ENCODE data around the gene APLNR.

Gene APLNR

GRCh38 chr11:57263351-57263750 lies 26.3 kb upstream of the APLNR start:
- H3K27ac ChIP-seq, result no peak overlapping the region
- no peak overlapping the region for H3K9ac ChIP-seq

GRCh38 chr11:57262157-57262556 lies 25.1 kb upstream of the APLNR start:
- H3K27me3 ChIP-seq (ENCODE audit: insufficient read depth, low read depth), result no peaks in the 10 kb centered on the region
- no peaks in the 10 kb centered on the region for H3K79me2 ChIP-seq (ENCODE audit: insufficient read depth, low read depth)
- no peak overlapping the region for H3K4me2 ChIP-seq
- H2AFZ ChIP-seq (ENCODE audit: low read depth), result no peak overlapping the region
- no peak for TF ChIP-seq CTCF (conservative IDR thresholded peaks at IDR 0.05; ENCODE audit: low read depth, low read length)
- H3K36me3 ChIP-seq (ENCODE audit: insufficient read depth), result no peaks in the 10 kb centered on the region
- H3K4me1 ChIP-seq (ENCODE audit: low read depth, poor library complexity, severe bottlenecking), result no peaks in the 10 kb centered on the region
- H3K27ac ChIP-seq, result no peak overlapping the region
- H3K9ac ChIP-seq, result no peak overlapping the region
- no peak overlapping the region for H3K4me3 ChIP-seq (IDR thresholded peaks at IDR 0.05; ENCODE audit: insufficient read depth, low read depth, low read length)
- H4K20me1 ChIP-seq (ENCODE audit: insufficient read depth), result no peaks in the 10 kb centered on the region

More at GRCh38 chr11:57263351-57263750, 26.3 kb upstream of the APLNR start:
- H3K4me3 ChIP-seq (IDR thresholded peaks at IDR 0.05; ENCODE audit: insufficient read depth, low read depth, low read length), result no peak overlapping the region
- H3K4me2 ChIP-seq, result no peak overlapping the region
- TF ChIP-seq CTCF (conservative IDR thresholded peaks at IDR 0.05; ENCODE audit: low read depth, low read length), result no peak
- no peaks in the 10 kb centered on the region for H3K27me3 ChIP-seq (ENCODE audit: insufficient read depth, low read depth)
- no peaks in the 10 kb centered on the region for H3K79me2 ChIP-seq (ENCODE audit: insufficient read depth, low read depth)
- no peak overlapping the region for H2AFZ ChIP-seq (ENCODE audit: low read depth)
- H4K20me1 ChIP-seq (ENCODE audit: insufficient read depth), result no peaks in the 10 kb centered on the region
- H3K4me1 ChIP-seq (ENCODE audit: low read depth, poor library complexity, severe bottlenecking), result no peaks in the 10 kb centered on the region
- no peaks in the 10 kb centered on the region for H3K36me3 ChIP-seq (ENCODE audit: insufficient read depth)

DNA sequence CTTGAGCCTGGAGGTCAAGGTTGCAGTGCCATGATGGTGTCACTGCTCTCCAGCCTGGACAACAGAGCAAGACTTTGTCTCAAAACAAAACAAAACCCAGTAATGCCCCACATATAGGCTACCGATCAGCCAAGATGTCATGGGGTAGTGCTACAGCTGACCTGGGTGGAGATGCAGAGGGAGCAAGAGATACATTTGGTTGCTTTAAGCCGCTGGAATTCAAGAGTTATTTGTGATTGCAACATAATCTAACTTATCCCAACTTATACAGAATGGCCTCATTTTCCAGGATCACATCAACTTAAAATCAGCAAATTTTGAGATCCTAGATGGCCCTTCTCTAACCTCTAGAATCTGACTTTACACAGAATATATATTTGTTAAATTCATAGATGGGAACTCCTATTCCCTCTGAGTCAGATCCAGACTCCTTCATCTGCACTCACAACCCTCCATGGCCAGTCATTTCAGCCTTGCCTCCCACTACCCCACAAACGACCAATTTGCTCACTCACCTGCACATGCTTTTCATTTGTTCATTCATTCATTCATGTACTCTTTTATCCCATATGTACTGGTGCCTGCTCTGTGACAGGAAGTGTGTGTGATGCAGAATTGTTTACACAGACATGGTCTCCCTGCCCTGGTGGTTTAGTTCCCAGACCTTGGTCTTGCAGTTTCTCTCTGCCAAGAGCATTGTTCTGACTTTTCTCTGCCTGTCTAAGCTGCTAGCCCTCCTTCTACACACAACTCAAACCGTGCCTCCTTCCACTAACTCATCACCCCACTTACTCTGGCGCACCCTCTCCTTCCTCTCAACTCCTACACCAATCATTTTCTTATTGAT lies 24.1 kb upstream of the APLNR start:
- Histone ChIP-seq H3K36me3 (ENCODE audit: insufficient read depth) (no peaks in the 10 kb centered on the region), H3K27me3 (ENCODE audit: insufficient read depth, low read depth) (no peaks in the 10 kb centered on the region), H3K4me3 (IDR thresholded peaks at IDR 0.05; ENCODE audit: insufficient read depth, low read depth, low read length) (no peak overlapping the region)

GRCh38 chr11:57256119-57256518 lies 19.1 kb upstream of the APLNR start:
- no peak for TF ChIP-seq CTCF (conservative IDR thresholded peaks at IDR 0.05; ENCODE audit: low read depth, low read length)
- Histone ChIP-seq H3K4me2 (no peak overlapping the region), H3K36me3 (ENCODE audit: insufficient read depth) (no peaks in the 10 kb centered on the region), H3K9ac (no peak overlapping the region), H3K4me3 (IDR thresholded peaks at IDR 0.05; ENCODE audit: insufficient read depth, low read depth, low read length) (no peak overlapping the region), H3K79me2 (ENCODE audit: insufficient read depth, low read depth) (no peaks in the 10 kb centered on the region), H2AFZ (ENCODE audit: low read depth) (no peak overlapping the region), H3K4me1 (ENCODE audit: low read depth, poor library complexity, severe bottlenecking) (no peaks in the 10 kb centered on the region), H3K27ac (no peak overlapping the region), H3K27me3 (ENCODE audit: insufficient read depth, low read depth) (no peaks in the 10 kb centered on the region), H4K20me1 (ENCODE audit: insufficient read depth) (no peaks in the 10 kb centered on the region)

More for the DNA sequence above, 24.1 kb upstream of the APLNR start:
- no peaks in the 10 kb centered on the region for H3K79me2 ChIP-seq (ENCODE audit: insufficient read depth, low read depth)
- no peaks in the 10 kb centered on the region for H3K4me1 ChIP-seq (ENCODE audit: low read depth, poor library complexity, severe bottlenecking)
- no peak overlapping the region for H3K27ac ChIP-seq
- H2AFZ ChIP-seq (ENCODE audit: low read depth), result no peak overlapping the region
- H3K9ac ChIP-seq, result no peak overlapping the region
- H3K4me2 ChIP-seq, result no peak overlapping the region
- TF ChIP-seq CTCF (conservative IDR thresholded peaks at IDR 0.05; ENCODE audit: low read depth, low read length), result no peak
- H4K20me1 ChIP-seq (ENCODE audit: insufficient read depth), result no peaks in the 10 kb centered on the region
